ENCODE results near the gene IQCN.
A peak's percentile ranks its signal among the peaks of the same experiment; 100 is the strongest.

Gene IQCN

DNA sequence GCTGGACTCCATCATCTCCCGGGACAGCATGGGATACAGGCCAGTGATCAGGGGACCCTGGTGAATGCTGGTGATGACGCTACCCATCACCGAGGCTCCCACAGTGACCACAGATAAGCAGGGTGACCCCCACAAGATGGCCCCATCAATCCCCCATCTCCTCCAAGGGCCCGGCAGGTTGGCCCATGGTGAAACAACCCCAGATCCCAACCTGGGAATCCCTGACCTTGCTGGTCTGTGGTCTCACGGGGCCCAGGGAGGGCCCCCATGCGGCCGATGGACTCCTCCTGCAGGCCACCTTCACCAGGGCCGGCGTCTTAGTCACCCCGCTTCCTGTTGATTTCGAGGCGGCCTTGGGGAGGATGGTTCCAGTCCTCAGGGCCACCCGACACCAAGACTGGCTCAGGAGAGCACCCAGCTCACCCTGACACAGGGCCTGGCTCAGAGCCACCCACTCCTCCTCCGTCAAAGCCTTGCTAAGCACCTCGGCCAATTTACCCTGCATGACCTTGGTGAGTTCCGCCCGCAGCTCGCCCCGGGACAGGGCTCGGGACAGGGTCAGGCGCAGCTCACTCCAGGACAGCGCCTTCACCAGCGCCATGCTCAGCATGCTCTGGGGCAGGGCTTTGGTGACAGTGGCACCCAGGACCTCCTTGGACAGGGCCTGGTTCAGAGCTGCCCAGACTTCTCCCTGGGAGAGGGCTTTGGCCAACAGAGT is 10.0 kb downstream of the IQCN start:
- no peak for DNase-seq

DNA sequence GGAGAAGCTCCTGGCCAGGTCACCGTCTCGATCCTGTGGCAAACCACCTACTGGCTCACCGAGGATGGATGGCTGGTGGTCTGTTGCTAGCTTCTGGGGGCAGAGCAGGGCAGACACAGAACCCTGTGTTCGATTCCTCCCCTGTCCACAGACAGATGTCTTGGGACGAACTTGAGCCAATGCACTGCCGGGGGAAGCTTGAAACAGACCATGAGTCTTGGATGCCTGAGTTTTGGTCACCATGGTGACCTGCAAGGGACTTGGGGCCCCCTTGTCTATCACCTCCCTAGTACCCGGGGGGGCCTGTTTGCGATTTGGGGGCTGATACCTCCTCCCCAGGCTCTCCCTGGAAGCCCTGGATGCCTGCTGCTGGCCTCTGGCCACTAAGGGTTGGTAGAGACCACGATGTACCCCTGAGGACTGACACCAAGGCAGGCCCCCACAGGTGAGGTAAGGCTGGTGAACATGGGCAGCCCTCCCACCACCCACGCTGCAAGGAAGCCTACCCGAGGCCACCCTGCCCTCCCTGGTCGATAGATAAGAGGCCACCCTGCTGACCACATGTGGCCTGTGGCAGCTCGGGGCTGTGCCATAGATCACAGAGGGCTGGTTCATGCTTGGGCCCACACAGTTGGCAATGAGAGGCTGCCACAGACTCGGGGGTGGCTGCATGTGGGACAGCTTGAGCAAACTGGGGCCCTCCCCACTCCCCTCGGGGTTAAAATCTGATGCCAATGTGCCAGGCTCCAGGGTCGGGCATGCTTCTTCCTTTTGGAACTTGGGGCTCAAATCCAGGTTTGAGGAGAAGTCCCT is 10.7 kb downstream of the IQCN start:
- no peak for DNase-seq

DNA sequence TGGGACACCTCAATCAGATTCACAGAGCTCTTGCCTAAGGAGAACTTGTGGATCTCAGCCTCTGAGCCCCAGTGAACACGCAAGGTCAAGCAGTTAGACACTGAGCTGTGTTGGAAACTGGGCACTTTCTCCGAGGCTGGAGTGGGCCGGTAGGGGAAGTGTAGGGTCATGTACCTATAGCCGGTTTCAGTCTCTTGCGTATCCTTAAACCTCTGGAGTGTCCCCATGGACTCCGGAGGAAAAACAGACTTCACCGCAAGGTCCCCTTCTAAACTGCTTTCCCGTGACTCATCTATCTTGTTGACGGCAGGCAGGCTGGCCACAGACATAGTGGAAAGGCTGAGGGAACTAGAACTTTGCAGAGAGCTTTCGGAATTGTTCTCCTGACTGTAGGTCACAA is 11.3 kb downstream of the IQCN start:
- DNase-seq, result no peak

DNA sequence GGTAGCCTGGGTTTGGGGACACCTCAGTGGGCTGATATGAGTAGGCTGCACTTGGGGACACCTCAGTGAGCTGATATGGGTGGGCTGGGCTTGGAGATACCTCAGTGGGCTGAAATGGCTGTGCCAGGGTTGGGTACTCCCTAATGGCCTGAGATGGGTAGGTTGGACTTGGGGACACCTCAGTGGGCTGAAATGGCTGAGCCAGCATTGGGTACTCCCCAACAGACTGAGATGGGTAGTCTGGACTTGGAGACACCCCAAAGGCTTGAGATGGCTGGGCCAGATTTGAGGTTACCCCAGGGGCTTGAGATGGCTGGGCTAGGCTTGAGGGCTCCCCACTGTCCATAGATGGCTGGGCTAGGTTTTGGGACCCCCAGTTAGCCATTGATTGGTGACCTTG is 12.1 kb downstream of the IQCN start:
- DNase-seq, result no peak

DNA sequence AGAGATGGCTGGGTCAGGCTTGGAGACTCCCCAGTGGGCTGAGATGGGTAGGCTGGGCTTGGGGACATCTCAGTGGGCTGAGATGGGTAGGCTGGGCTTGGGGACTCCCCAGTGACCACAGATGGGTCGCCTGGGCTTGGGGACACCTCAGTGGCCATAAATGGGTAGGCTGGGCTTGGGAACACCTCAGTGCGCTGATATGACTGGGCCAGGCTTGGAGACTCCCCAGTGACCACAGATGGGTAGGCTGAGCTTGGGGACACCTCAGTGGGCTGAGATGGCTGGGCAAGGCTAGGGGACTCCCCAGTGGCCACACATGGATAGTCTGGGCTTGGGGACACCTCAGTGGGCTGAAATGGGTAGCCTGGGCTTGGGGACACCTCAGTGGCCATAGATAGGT is 12.8 kb downstream of the IQCN start:
- DNase-seq, result no peak

DNA sequence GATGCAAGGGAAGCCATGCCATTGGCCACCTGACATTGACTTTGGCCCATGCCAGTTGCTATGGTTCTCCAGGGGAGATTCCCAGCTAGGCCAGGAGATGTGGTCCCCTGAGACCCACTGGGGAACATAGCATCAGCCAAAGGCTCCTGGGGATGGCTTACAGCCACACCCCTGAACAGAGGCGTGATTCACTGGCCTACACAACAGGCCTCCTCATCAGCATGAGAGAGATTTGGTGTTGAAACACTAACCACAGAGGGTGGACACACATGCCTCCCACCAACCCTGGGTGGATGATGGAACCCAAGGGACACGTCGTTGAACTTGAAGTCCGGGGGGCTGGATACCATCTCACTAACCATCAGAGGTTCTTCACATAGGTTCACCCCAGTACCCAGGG is 14.4 kb downstream of the IQCN start:
- DNase-seq, result no peak

DNA sequence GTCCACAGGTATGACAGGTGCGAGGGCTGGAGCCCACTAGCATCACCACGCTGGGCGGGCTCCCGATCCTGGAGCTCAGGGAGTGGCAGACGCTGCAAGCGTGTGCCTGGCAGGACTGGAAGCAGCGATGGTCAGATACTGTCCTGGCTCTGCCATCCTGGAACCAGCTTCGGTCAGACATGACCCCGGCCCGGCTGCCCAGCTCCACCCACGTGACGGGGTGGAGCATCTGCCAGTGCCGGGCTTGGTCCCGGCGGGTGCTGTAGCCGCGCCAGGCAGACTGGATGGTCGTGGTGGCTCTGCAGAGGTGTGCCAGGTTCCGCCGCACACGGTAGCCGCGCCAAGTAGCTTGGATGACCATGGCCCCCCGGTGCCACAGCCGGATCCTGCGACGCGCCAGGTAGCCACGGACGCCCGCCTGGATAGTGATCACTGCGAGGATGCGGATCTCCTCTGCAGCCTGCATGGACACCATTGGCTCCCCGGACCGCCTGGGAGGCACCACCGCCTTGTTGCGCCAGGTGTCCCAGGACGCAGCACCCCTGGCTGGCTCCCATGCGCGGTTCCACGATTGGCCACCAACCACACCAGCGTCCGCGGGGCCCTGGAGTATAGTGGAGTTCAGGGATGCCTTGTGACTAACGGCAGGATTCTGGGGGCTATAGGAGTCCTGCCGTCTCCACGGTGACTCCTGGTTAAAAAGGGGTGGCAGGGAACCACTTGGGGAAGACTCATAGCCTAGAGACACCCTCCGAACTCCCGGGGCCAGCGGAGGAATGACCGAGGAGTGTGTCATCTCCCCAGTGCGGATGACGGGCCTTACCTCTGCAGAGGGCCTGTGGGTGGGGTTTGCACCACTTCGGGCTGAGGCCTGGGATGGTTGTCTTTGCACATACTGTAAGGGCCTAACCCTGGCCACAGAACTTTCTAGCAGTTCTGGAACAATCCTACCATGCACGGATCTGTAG is 16.5 kb downstream of the IQCN start:
- no peak for DNase-seq

DNA sequence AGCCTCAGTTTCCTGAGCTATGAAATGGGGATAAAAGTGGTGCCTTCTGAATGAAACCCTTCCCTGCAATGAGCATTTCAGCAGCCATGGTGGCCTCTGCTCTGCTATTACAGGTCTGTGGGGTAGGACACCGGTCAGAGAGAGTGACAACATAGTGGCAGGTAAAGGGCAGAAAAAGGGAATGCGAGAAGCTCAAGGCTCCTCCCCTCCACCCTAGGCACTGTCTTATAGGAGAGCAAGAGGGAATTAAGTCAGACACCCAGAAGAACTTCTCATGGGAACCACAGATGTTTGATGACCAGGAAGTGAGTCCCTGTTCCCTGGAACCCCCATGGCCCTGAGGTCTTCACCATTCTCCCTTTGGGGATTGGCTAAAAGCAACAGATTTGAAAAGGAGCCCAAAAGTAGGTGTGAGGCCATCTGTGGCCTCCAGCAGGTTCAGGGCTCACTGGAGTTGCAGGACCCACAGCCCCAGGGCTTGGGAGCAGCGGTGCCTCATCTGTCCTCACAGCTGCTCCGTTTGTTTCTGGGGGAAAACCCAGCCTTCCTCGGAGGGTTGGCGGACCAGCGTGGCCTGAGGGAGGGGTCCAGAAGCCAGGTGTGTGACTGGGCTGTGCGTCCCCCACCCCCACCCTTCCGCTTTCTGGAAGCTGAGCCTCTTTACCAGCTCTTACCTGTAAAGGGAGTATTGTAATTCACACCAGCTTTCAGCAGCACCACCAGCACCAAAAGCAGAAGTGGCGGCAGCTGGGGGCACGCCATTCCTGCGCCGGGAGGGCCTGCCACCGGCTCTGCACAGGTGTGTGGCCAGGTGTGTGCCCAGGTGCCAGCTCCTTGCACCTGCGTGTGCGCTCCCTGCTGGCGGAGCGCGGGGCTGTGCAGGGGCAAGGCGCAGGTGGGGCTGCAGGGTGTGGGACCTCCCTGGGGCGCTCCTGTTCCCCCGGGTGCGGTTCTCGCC is 19.4 kb downstream of the IQCN start:
- DNase-seq, result no peak

DNA sequence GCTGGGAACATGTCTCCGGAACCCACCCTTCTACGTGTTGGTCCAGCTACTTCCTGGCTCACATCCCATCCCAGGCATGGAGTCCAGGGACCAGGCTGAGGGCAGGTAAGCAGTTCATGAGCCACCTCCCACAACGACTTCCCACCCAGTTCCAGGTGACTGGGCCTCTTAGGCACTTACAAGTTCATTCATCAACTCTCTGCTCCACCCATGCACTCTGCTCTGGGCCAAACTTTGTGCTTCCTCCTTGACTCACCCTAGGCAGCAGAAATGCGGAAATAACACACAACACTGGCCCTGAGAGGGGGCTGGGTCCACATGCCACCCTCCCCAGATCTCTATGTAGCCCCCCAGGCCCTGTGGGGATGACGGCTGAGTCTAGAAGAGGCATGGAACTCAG is 20.5 kb downstream of the IQCN start:
- DNase-seq, result no peak

DNA sequence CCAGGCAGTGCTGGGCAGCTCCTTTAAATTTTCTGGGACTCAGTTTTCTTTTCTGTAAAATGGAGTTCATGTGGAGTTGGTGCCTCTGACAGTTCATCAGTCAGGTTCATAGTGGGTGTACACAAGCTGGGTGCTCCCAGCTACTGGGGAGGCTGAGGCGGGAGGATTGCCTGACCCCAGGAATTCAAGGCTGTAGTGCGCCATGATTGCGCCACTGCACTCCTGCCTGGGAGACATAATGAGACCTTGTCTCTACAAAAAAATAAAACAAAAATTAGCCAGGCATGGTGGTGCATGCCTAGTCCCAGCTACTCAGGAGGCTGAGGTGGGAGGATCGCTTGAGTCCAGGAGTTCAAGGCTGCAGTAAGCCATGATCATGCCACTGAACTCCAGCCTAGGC is 21.1 kb downstream of the IQCN start:
- no peak for DNase-seq

DNA sequence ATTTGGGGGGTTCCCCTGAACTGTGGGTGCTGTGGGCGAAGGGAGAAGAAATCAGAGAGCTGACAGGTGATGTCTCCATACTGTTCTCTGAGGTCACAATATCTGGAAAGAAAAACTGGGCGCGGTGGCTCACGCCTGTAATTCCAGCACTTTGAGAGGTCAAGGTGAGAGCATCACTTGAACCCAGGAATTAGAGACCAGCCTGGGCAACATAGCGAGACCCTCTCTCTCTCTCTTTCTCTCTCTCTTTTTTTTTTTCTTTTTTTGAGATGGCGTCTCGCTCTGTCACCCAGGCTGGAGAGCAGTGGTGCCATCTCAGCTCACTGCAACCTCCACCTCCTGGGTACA is 21.9 kb downstream of the IQCN start:
- DNase-seq, result no peak

DNA sequence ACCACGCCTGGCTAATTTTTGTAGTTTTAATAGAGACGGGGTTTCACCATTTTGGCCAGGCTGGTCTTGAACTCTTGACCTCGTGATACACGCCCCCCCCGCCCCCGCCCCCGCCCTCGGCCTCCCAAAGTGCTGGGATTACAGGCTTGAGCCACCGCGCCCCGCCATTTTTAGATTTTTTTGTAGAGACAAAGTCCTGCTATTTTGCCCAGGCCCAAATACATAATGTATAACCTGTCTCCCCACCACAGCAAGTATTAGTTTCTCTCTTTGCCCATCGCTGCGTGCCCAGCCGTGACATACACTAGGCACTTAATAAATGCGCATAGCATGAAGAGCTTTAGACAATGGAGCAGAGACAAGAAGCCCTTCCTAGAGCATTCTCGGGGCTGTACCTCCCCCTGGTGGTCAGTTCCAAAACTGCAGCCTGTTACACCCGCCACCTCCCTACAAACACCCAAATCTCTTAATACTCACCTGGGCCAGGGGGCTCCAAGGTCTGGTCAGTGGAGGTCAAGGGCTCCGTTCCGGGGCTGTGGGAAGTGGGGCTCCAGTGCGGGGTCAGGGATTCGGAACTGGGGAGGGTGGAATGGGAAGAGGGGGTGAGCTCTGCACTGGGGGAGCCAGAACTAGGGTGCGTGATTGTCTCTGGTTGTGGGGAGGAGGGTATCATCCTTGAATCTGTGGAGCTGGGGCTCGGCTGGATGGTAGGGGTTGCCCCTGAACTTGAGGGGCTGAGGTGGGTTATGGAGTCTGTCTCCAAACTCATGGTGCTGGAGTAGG is 22.5 kb downstream of the IQCN start:
- peak; percentile 77 for DNase-seq

DNA sequence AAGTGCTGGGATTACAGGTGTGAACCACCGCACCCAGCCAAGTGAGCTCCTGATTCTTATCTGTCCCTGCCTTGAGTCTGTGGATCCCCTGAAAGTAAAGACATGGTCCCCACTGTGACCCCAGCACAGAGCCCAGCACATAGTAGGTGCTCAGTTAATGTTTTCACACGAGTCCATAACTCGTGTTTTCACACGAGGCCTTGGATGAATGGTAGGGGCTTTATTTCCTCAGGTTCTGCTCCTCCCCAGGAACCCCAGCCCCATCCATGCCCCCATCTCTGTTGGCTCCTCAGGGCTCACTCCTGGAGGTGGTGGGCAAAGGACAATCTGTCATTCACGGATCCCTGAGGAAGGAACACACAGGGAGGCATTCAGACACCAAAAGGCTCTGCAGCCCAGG is 24.4 kb downstream of the IQCN start:
- DNase-seq, result no peak

DNA sequence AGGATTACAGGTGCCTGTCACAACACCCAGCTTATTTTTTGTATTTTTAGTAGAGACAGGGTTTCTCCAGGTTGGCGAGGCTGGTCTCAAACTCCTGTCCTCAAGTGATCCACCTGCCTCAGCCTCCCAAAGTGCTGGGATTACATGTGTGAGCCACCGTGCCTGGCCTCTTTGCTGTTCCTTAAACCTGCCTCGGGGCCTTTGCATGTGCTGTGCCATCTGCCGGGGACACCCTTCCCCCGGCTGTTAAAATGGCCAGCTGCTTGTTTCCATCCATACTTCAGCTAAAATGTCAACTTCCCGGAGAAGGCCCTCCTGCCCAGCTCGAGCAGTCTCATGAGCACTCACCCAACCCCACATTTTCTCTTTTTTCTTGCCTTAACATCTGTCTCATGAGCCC is 29.0 kb downstream of the IQCN start:
- no peak for DNase-seq

DNA sequence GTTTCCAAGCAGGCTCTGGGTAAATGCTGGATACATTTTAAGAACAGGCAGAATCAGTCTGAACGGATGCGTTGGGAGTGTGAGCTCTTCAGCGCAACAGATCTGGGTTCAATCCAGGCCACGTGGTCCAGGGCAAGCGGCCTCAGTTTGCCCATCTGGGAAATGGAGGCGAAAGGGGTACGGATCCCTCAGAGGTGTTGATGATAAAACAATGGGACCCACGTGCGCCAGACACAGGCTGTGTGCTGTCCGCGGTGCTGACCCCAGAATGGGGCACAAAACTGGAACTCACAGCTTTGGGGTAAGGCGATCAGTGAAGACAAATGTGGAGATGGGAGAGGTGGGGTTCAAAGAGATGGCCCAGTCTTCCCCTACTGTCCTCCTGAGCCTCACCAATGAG is 34.9 kb downstream of the IQCN start:
- DNase-seq, result no peak

DNA sequence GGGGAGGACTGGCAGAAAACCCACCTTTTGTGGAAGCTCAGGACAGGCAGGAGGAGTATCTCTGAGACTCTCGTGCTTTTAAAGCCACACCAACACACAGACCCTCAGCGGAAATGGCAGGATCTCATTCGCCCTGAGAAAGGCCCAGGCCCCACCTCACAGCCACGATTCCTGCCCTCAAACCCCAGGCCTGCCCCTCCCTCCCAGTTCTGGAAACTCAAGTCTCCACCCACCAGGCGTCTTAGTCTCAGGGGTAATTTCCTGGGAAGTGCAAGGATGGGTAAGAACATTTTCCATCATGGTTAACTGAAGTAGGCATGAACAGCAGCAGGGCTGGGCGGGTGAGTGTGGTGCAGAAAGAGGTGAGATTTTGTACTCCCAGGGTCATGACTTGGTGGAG is 40.1 kb downstream of the IQCN start:
- DNase-seq, result no peak

DNA sequence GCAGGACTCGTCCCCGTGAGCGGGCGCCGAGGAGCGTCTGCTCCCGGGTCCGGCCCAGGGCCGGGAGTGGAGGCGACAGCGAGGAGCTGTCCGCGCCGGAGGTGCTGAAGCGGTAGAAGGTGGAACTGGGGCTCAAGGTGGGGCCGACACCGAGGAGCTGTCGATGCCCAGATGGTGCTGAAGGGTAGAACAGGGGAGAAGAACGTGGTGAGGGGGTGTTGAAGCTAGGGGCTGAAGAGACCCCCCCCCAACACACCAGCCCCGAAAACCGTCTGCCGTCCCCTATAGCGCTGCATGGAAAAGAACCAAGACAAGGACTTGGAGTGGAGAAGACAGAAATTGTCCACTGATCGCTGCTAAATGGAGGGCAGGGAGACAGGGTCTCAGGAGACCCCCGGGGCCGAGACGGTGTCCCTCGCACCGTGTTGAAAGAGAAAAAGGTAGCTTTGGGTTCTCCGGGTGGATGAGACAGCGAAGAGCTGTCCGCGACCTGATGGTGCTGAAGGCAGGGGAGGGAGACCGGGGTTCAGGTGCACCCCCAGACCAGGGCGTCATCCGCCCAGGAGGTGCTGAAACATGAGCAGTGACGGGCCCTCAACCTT is 40.9 kb downstream of the IQCN start:
- DNase-seq, result peak; percentile 44

DNA sequence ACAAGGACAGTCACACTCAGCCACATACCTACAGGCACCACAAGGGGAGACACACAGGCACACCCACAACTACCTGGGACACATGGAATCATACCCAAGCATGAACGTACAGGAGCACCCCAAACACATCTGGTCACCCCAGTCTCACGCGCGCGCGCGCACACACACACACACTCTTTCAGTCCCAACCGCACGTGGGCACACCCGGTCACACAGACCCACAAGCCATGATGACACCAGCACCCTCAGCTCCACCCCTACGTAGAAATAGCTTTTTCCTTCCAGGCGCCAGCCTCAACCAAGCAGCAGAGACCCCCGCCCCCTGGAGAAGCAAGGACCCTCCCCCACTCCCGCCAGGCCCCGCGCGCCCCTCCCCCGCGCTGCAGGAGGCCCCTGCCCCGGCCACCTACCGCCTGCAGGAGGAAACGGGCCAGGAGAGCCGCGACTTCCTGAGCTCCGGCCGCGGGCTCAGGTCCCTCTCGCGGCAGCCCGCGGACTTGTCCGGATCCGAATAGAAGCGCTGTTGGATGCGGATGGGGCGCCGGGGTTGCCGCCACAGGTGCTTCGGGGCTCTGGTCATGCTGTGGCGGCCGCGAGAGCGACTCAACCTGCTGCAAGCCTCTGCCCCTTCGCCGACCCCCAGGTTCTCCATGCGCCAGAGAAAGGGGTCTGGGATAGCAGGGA is 41.6 kb downstream of the IQCN start:
- DNase-seq, result no peak

DNA sequence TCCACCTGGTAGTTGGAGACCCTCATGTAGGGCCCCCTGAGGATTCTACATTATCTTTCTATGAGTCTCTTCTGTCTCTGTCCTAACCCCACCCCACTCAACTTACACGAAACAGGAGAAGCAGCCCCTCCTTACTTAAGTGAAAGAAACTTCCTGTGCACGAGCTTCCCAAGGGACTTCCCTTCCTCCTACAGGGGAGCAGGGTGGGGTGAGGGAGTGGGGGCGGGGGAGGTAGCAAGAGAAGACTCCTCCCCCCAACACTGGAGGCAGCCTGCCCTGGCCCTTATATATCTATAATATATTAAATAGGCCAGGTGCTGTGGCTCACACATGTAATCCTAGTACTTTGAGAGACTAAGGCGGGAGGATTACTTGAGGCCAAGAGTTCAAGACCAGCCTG is 42.5 kb downstream of the IQCN start:
- DNase-seq, result no peak

DNA sequence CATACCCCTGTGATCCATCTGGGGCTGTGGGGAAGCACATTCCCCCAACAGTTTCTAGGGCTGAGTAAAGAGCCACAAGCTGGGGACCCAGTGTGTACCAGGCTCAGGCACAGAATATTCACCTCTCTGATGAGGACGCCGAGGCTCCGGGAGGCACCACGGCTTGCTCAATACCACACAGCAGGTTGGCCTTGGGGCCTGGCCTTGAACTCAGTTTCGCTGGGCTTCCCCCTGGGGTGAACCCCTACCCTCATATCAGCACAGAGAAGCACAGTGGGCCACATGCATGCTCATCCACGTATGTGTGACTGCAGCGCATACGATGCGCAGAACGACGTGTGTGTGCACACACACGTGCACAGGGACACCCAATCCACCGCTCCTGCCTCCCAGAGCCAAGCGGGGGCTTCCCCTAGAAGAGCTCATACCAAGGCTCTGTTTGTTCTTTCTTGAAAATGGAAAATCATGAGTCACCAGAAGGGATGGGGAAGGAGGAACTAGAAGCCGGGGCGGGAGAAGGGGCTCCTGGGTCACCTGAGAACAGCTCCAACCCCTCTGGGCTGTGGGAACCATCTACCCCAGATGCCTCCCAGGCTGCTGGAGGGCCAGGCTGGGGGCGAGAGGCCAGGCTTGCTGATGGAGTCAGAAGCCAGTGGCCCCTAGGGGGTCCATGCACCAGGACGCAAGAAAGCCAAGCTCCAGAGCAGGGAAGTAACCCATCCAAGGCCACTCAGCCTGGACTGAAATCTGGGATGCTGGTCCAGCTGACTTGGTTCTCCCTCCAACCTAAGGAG is 43.1 kb downstream of the IQCN start:
- DNase-seq, result no peak

Measured in stimulated activated CD4-positive, alpha-beta T cell treated with anti-CD3 and anti-CD28 coated beads, Interleukin-12 subunit alpha, Interleukin-12 subunit beta, amount 100 ng/mL, for 4 hours (primary cell).